NCI-H774 (cell line): Measurements from ENCODE around the gene ADGRF1.
A peak's percentile ranks its signal among the peaks of the same experiment; 100 is the strongest.
"Not testable (repeated sequence)": the region's sequence is repeated elsewhere in the genome, so short reads cannot be mapped to it uniquely, and the experiment has no call there.

Source experiments
- DNase-seq: peaks from one replicate; lab custom pipeline; 2025; lab: John Stamatoyannopoulos, UW

ADGRF1 gene

GRCh38 chr6:47042275-47042791, at the start of gene ADGRF1:
Gene ADGRF1, minus strand, starts transcription at chr6:47042332. Its CDS starts 13,271 bp downstream, at chr6:47029061.
- DNase-seq: no peak

- DNase-seq: no peak
Observed at GRCh38 chr6:47090881-47091280, 48.7 kb upstream of the ADGRF1 start.

GRCh38 chr6:47089473-47089872, 47.3 kb upstream of the ADGRF1 start:
- DNase-seq: not testable (repeated sequence)

GRCh38 chr6:47086051-47086770, 44.1 kb upstream of the ADGRF1 start:
- no peak for DNase-seq

GRCh38 chr6:47084610-47085009, 42.5 kb upstream of the ADGRF1 start:
- DNase-seq: no peak

- DNase-seq: peak; percentile 85
Observed at GRCh38 chr6:47083586-47084047, 41.5 kb upstream of the ADGRF1 start.

GRCh38 chr6:47080083-47080596, 38.0 kb upstream of the ADGRF1 start:
- DNase-seq: no peak

GRCh38 chr6:47079638-47080037, 37.5 kb upstream of the ADGRF1 start:
- no peak for DNase-seq

- no peak for DNase-seq
Observed at GRCh38 chr6:47078991-47079390, 36.9 kb upstream of the ADGRF1 start.

GRCh38 chr6:47076422-47077344, 34.6 kb upstream of the ADGRF1 start:
- DNase-seq: no peak

- DNase-seq: no peak
Observed at GRCh38 chr6:47075741-47076421, 33.7 kb upstream of the ADGRF1 start.

GRCh38 chr6:47075168-47075567, 33.0 kb upstream of the ADGRF1 start:
- no peak for DNase-seq

- no peak for DNase-seq
Observed at GRCh38 chr6:47073125-47074110, 31.3 kb upstream of the ADGRF1 start.

- DNase-seq: no peak
Observed at GRCh38 chr6:47072667-47073066, 30.5 kb upstream of the ADGRF1 start.

- DNase-seq: no peak
Observed at GRCh38 chr6:47071681-47072080, 29.5 kb upstream of the ADGRF1 start.

- DNase-seq: no peak
Observed at GRCh38 chr6:47070461-47070860, 28.3 kb upstream of the ADGRF1 start.

GRCh38 chr6:47069156-47069555, 27.0 kb upstream of the ADGRF1 start:
- no peak for DNase-seq

GRCh38 chr6:47066418-47066817, 24.3 kb upstream of the ADGRF1 start:
- DNase-seq: no peak

GRCh38 chr6:47064274-47064673, 22.1 kb upstream of the ADGRF1 start:
- DNase-seq: no peak

- no peak for DNase-seq
Observed at GRCh38 chr6:47062346-47062745, 20.2 kb upstream of the ADGRF1 start.
